CD4-positive, alpha-beta T cell treated with Interleukin-4 for 1 hour (primary cell): ENCODE measurements around the gene CEP85L.

Source experiments
- DNase-seq, 2 donors: peaks; one replicate each; pipeline ENCODE4 v3.0.0-alpha.2; 2020 to 2022

The CEP85L gene

DNA sequence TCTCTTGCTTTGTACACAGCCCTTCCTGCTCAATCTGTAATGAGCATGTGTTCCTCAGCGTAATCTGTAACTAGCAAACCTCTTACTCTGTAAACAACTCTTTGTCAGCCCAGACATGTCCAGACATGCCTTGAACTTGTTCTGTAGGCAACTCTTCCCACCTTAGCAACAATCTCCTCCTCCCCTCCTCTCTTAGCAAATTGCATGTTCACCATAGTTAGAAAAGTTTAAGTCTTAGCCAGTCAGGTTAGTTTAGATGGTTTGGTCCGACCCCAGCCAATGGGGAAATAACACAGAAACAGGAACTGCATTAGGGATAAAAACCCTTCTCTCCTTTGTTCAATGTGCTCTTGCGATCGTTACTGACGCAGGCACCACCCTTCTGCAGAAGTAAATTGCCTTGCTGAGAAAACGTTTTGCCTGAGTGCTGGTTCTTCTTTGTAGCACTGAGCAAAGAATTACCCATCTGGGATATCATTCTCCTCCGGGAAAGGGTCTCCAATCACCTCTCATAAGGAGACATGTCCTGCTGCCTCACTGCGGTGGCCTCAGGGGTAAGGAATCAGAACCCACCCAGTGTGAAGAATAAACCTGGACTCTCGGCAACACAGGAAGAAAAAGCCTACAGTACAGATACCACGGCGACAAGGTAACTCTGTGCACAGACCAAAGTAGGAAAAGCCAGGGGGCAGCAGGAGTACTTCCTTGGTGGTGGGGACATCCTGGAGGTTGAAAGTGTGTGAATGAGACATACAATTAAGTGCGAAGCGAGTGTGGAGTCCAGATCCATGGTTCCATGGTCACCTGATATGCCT is 77.1 kb downstream of the CEP85L start:
- no peak for DNase-seq

DNA sequence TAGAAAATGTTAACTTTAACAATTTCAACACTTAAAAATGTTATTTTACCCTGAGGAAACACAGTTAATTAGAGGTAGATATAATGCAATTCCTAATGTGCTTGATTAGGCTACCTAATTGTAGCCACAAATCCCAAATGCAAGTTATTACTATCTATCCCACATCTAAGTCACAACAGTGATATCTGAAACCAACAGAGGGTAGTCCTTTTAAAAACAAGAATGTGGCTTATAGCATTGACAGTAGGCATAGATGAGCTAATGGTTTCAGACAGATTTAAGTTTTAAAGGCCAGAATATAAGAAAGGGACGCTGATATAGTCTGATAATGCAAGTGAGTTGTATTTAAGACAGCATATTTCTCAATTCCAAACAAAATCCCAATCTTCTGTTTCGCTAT is 80.3 kb downstream of the CEP85L start:
- DNase-seq: no peak

DNA sequence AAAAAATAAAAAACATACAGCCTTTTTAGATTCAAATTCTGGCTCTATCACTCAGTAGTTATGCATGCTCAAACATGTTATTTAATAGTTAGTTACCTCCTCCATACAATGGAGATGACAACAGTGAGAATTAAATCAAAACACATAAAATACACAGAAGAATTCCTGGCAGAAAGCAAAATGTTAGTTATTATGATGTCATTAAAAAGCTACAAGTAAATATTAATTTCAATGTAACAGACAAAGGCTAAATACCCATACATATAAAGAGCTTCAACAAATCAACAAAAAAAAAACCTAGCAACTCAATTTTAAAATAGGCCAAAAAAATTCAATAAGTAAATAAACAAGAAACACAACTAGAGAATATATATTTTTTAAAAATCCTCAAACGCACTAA is 81.9 kb downstream of the CEP85L start:
- DNase-seq: no peak

DNA sequence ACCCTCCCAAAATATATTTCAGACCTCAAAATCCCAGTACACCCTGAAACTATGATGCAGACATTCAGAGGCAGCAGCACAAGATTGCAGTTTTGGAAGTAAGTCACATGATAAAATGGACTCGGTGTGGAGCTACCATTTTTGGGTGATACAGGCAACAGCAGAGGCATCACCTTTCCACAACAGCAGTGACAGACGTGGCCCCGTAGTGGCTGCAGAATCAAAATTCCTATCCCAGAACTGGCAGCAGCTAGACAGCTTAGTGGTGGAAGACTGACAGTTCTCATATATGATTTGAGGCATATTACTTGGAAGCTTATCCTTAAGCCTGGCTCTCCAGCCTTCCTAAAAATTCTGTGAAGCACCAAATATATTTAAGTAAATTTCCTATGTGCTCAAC is 83.4 kb downstream of the CEP85L start:
- no peak for DNase-seq

DNA sequence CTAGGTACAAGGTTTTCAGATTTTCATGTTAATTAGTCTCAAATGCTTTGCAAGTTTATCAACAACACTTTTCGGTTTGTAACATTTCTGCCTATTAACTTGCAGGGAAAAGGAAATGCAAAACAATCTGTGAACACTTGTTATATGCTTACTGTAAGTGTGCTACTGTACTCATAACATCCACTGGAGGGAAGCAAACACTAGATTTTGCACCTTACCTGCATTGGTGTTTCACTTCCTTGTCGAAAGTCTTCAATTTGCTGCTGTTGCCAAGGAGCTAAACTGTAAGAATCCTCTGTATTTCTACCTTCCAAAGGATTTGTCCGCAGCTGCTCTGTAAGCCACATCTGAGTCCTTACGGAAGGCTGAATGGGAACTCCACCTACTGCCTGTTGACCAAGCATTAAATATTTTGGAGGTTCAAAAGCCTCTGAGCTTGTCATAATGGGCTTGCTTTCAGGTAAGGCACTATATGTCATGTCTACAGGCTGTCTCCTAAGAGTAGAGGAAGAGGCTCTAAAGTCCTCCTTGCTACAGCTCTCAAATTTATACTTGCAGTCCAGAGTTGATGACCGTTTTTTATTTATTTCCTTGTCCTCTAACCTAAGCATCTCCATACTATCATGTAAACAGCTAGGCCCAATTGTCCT is 86.0 kb downstream of the CEP85L start:
- peak; percentile 24 to 74 for DNase-seq

DNA sequence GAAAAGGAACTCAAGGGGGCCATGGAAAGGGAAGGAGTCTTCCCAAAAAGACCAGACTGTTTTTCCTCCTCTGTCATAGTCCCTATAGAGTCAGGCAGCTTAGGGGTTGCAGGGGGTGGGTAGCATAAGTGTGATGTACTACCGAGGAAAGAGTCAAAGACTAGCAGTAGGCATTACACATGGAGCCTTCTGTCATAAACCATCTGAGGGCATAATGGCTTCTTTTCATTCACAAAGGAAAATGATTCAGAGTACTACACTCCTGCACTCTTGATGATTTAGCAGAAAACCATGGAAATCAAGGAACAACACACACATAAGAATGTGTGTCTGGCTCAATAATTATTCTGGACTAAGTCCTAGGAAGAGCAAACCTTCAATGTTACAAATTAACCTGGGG is 88.4 kb downstream of the CEP85L start:
- DNase-seq: no peak

- no peak for DNase-seq
Measured at GRCh38 chr6:118562248-118562647, 89.1 kb downstream of the CEP85L start.

- DNase-seq: no peak
Measured at GRCh38 chr6:118559659-118560058, 91.7 kb downstream of the CEP85L start.

GRCh38 chr6:118558464-118559217 is 92.8 kb downstream of the CEP85L start:
- peak; percentile 44 to 74 for DNase-seq

GRCh38 chr6:118554698-118555097 is 96.7 kb downstream of the CEP85L start:
- no peak for DNase-seq

DNA sequence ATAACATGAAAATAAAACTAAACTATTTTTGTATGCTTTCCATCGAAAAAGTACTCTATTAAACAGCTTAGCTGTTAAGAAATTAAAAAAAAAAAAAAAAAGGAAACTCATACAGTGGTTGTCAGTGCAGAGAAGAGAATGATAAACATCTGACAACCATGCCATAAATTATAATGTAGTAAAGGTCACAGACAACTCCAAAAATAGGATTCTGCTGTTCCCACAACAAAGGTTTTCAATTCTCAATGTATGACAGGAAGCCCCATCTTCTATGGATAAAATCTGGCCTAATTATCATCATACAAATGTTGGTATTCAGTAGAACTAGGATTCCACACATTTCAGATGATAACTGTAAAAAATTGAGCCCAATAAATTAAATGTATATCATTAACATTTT is 98.3 kb downstream of the CEP85L start:
- no peak for DNase-seq

- peak in 1 of 2 donors; percentile 57 for DNase-seq
Measured at GRCh38 chr6:118551063-118552053, 100.0 kb downstream of the CEP85L start.

DNA sequence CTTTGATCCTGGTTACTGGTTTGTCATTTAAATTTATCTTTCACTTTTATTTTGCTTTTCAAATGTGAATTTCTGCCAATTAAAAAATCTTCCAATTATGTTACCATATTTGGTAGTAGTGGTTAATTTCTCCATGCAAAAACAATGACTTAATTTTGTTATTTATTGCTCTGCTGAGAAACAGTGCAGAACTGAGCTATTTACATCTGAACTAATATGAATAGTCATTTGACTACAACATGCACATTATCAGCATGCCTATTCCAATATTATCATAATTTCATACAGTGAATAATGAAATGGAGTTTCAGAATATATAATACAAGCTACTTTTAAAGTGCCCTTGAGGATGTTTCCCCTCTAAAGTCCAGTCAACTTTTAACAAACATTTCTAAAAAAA is 102.8 kb downstream of the CEP85L start:
- no peak for DNase-seq

GRCh38 chr6:118548136-118548535 is 103.3 kb downstream of the CEP85L start, which contains the start of gene PLN:
TSS of gene PLN (plus strand) at chr6:118548296. CDS start at chr6:118558922, 10,626 bp downstream.
- DNase-seq: no peak

- DNase-seq: no peak
Measured at GRCh38 chr6:118546880-118547218, 104.5 kb downstream of the CEP85L start.

DNA sequence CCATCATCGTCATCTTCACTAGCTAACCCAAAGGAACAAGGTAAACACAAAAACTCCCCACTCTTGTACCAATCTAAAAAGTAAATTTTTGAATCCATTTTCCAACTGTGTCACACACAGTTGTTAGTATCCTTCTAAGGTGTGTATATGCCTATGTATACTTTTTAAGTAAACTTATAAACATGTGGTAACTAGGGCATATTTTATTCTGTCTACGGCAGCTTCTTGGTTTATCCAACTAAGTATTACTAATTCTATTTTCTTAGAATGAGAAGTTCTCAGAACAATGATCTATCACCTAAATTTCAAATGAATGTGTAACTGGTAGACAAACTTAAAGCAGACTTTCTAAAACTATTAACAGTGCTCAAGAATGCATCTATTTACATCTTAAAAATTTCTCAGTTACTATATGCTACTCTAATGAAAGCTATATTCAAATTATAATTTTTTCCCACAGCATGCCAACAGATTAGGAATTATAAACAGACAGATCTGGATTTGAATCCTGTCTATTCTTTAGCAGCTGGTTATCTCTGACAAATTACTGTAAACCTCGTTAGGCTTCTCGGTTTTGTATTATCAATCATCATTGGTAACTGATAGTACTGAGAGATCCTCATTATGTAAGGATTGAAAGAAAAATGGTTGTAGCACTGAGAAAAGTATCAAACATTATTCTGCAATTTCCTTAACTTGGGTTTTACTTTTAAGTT is 105.1 kb downstream of the CEP85L start:
- DNase-seq: no peak

DNA sequence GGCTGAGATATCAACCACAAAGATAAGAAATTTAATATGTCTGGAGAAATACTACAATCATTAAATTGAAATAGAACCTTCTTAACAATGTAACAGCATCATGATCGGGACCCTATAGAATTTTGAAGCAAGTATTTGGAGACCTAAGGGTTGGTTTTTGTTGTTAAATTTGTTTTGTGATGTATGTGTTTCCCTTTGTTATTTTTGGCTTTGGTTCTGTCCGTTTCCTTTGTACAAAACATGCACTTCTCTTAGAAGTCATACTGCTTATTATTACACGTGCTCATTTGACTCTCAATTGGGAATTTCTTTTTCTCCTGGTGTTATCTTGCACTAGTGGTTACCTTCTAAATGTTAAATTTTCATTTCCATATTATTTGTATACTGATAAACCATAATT is 107.3 kb downstream of the CEP85L start:
- DNase-seq: no peak

- DNase-seq: no peak
Measured at GRCh38 chr6:118542184-118542952, 109.0 kb downstream of the CEP85L start.

- no peak for DNase-seq
Measured at GRCh38 chr6:118537574-118537973, 113.8 kb downstream of the CEP85L start.

DNA sequence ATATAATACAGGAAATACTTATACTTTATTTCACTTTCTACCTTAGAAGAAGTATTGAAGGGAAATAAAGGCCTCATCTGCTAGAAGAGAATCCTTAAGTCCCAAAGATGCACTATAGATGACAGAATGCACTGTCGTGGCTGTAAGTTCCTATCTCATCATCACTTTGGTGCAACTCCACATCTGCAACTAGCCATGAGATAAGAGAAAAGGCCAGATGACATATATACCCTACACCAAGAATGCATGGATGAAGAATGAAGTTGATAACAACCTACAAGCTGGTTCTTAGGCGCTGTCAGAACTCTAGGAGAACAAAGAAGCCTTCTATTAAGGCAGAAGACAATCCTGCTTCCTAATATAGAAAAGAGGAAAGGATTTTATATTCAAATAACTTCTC is 114.9 kb downstream of the CEP85L start:
- DNase-seq: no peak
